ENCODE measurements around the gene MT1B. TPM values are rescaled to one million over a fixed set of nuclear protein-coding genes. Genes with fewer than 3 reads are reported as not detected.

MT1B gene
- total RNA-seq, 1 experiment from 2014 or later, result not detected

GRCh38 chr16:56604966-56605365 lies 46.7 kb upstream of the MT1B start:
- Histone ChIP-seq H3K9me3 (ENCODE audit: control insufficient read depth in 1 of 2, insufficient read depth in 1 of 2, low read depth in 1 of 2, low read length in 2 of 2) (no peaks in the 10 kb centered on the region), H3K4me3 (replicated peaks in 1 of 2; ENCODE audit: low read depth in 1 of 2, low read length in 2 of 2) (no peak overlapping the region), H2AFZ (ENCODE audit: low read depth, low read length, poor library complexity, severe bottlenecking) (no peak overlapping the region), H3K27me3 (ENCODE audit: insufficient read depth, low read length) (no peaks in the 10 kb centered on the region), H3K9me2 (ENCODE audit: insufficient read depth) (no peaks in the 10 kb centered on the region), H4K20me1 (ENCODE audit: insufficient read depth) (no peaks in the 10 kb centered on the region), H3K4me1 (ENCODE audit: control insufficient read depth in 1 of 2, insufficient read depth in 2 of 2, low read length in 2 of 2) (peaks cover 38 to 61% of the 10 kb centered on the region in 2 experiments), H3K27ac (ENCODE audit: low read depth, low read length) (0 out of 2 replicates have a peak overlapping the region, but pooled peaks have one; percentile 96), H3K9ac (ENCODE audit: low read length) (no peak overlapping the region), H3K4me2 (ENCODE audit: low read length) (peak overlapping the region; percentile 95; the same call in 1 of the 2 replicates), H3K79me2 (ENCODE audit: insufficient read depth, low read length) (peaks cover 14% of the 10 kb centered on the region), H3K36me3 (ENCODE audit: control insufficient read depth in 1 of 2, insufficient read depth in 2 of 2, low read length in 2 of 2) (no peaks in the 10 kb centered on the region)
- TF ChIP-seq SRF (IDR thresholded peaks at IDR 0.05; ENCODE audit: low read depth), result no peak
- no peak for TF ChIP-seq SIN3A (IDR thresholded peaks at IDR 0.05; ENCODE audit: low read depth)
- TF ChIP-seq, protein P1, sequence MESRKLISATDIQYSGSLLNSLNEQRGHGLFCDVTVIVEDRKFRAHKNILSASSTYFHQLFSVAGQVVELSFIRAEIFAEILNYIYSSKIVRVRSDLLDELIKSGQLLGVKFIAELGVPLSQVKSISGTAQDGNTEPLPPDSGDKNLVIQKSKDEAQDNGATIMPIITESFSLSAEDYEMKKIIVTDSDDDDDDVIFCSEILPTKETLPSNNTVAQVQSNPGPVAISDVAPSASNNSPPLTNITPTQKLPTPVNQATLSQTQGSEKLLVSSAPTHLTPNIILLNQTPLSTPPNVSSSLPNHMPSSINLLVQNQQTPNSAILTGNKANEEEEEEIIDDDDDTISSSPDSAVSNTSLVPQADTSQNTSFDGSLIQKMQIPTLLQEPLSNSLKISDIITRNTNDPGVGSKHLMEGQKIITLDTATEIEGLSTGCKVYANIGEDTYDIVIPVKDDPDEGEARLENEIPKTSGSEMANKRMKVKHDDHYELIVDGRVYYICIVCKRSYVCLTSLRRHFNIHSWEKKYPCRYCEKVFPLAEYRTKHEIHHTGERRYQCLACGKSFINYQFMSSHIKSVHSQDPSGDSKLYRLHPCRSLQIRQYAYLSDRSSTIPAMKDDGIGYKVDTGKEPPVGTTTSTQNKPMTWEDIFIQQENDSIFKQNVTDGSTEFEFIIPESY (IDR thresholded peaks at IDR 0.05; ENCODE audit: extremely low read depth, insufficient replicate concordance, low read length), result no peak
- no peak for TF ChIP-seq CEBPB (IDR thresholded peaks at IDR 0.05; ENCODE audit: low read depth)
- no peak for TF ChIP-seq RAD21 (IDR thresholded peaks at IDR 0.05; ENCODE audit: low read depth)
- TF ChIP-seq ZNF274 (IDR thresholded peaks at IDR 0.05; ENCODE audit: low read depth, low read length), result no peak
- no peak for TF ChIP-seq SP1 (IDR thresholded peaks at IDR 0.05; ENCODE audit: low read depth)
- no peak for TF ChIP-seq YY1 (IDR thresholded peaks at IDR 0.05; ENCODE audit: extremely low read depth, insufficient replicate concordance, low read depth, low read length)
- TF ChIP-seq EZH2phosphoT487 (IDR thresholded peaks at IDR 0.05; ENCODE audit: borderline replicate concordance), result no peak
- TF ChIP-seq, protein P2, sequence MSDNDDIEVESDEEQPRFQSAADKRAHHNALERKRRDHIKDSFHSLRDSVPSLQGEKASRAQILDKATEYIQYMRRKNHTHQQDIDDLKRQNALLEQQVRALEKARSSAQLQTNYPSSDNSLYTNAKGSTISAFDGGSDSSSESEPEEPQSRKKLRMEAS (IDR thresholded peaks at IDR 0.05), result no peak
- TF ChIP-seq FOSL1 (IDR thresholded peaks at IDR 0.05; ENCODE audit: low read depth), result no peak
- no peak for TF ChIP-seq EGR1 (IDR thresholded peaks at IDR 0.05; ENCODE audit: low read depth)
- TF ChIP-seq CBX3 (IDR thresholded peaks at IDR 0.05; ENCODE audit: low read depth), result no peak
- TF ChIP-seq CTCF (IDR thresholded peaks at IDR 0.05 in 2 of 3, conservative IDR thresholded peaks at IDR 0.05 in 1 of 3; ENCODE audit: borderline replicate concordance in 1 of 3, insufficient read depth in 1 of 3, low read depth in 2 of 3, low read length in 2 of 3), result no peak
- no peak for TF ChIP-seq TCF7L2 (IDR thresholded peaks at IDR 0.05; ENCODE audit: borderline replicate concordance, extremely low read depth, insufficient read depth, insufficient read length)
- TF ChIP-seq EZH2 (IDR thresholded peaks at IDR 0.05), result no peak
- no peak for TF ChIP-seq ZFX (IDR thresholded peaks at IDR 0.05)
- BruUV-seq (replicated peaks), result no TSS peak
- ATAC-seq, result no peak
- intact Hi-C loops (cut with micrococcal nuclease), result no loop called here
- DNase-seq (ENCODE audit: low read depth, low spot score), result no peak
- CTCF ChIA-PET, result interaction anchor here (0.9 to 5.3 kb wide), 3 partner anchors 39 to 185 kb away, joined by 3 to 65 read pairs (median 6); no protein-coding TSS in a partner anchor
- RAD21 ChIA-PET (ENCODE audit: low non-redundant PET in 1 of 2, low total read pairs in 2 of 2, uncharacterized antibody in 2 of 2, unreplicated experiment in 2 of 2), result interaction anchor here in 1 of 2 experiments (1.3 to 1.8 kb wide), 2 partner anchors 21 to 97 kb away, joined by 3 to 5 read pairs; partner anchors contain the start of gene MT1E
- POLR2A ChIA-PET, result interaction anchor here (3.9 to 16.1 kb wide), 2 partner anchors 20 to 96 kb away, joined by 14 to 344 read pairs; partner anchors contain the start of gene MT1E
